HepG2 (cell line): ENCODE data around the gene ERMP1. TPM values are rescaled to one million over a fixed set of nuclear protein-coding genes. Genes with fewer than 3 reads are reported as not detected.

Experiments used
- ATAC-seq: fragments of 200-7000 bp; cut with Tn5 transposase; 3 replicates; pipeline ENCODE4 v1.9.1; 2020; ENCODE audit warnings: mild to moderate bottlenecking, moderate library complexity
- BruUV-seq: library from RNA; stranded (reverse); fragments of 400-500 nt; replicated peaks from 2 replicates; lab custom pipeline; 2021; lab: Mats Ljungman, UMichigan
- CTCF ChIA-PET: fragments of 300-600 bp; formaldehyde crosslinking; extraction: SDS; loops from one replicate; lab custom pipeline; 2021; ENCODE audit warnings: low total read pairs, inconsistent platforms, low intra/inter-chr PET ratio; lab: Yijun Ruan, JAX
- POLR2A ChIA-PET: fragments of 350-600 bp; sonication (Branson Sonifier 250); formaldehyde crosslinking; loops from one replicate; lab custom pipeline; 2020; ENCODE audit warnings: antibody characterized with exemption, inconsistent platforms; lab: Yijun Ruan, JAX
- DNase-seq: peaks from one replicate; pipeline ENCODE4 v3.0.0-alpha.2; 2015; ENCODE audit warnings: low spot score
- FAIRE-seq: peaks from 3 replicates; lab custom pipeline; 2011; peaks lifted over from hg19 to GRCh38; lab: Jason Lieb, UNC
- H2AFZ ChIP-seq: one replicate; pipeline ENCODE4 v1.6.1; 2011; ENCODE audit warnings: low read length, inconsistent platforms
- H3K27ac ChIP-seq: fragments of 300-600 bp; 3 replicates; pipeline ENCODE4 v1.8.0; 2011; ENCODE audit warnings: mixed run types, mild to moderate bottlenecking, mixed read lengths, low read length, inconsistent platforms; ENCODE audit not compliant: insufficient read depth; ENCODE audit errors: extremely low read length
- H3K27me3 ChIP-seq, 2 experiments: fragments of 200-600 bp in 1 of 2; 2 replicates in 1 of 2; 3 replicates in 1 of 2; pipeline versions ENCODE4 v1.6.0 to v1.8.0; 2011; ENCODE audit warnings: low read length in 2 of 2, mild to moderate bottlenecking in 2 of 2, moderate library complexity in 2 of 2, inconsistent platforms in 1 of 2; ENCODE audit not compliant: insufficient read depth in 2 of 2, control insufficient read depth in 1 of 2
- H3K36me3 ChIP-seq, 2 experiments: fragments of 200-600 bp in 1 of 2; replicated peaks in 1 of 2; 2 replicates in 1 of 2; 3 replicates in 1 of 2; pipeline versions ENCODE4 v1.5.1 to v1.8.0; 2011; ENCODE audit warnings: low read length in 2 of 2, inconsistent platforms in 1 of 2; ENCODE audit not compliant: insufficient read depth in 2 of 2, control insufficient read depth in 1 of 2
- H3K4me1 ChIP-seq: 2 replicates; pipeline ENCODE4 v1.5.1; 2012; ENCODE audit warnings: low read length, inconsistent platforms; ENCODE audit not compliant: insufficient read depth
- H3K4me2 ChIP-seq: 2 replicates; pipeline ENCODE4 v1.6.0; 2011; ENCODE audit warnings: low read depth, low read length, inconsistent platforms
- H3K4me3 ChIP-seq, 3 experiments: fragments of 200-600 bp in 1 of 3; sonication (generic), shearing (Covaris generic) in 1 of 3; replicated peaks in 1 of 3; 2 replicates each; pipeline ENCODE4 v1.5.1; 2011 to 2016; ENCODE audit warnings: low read length in 3 of 3, inconsistent platforms in 2 of 3, low read depth in 2 of 3, mild to moderate bottlenecking in 2 of 3, control low read depth in 1 of 3, mixed read lengths in 1 of 3; ENCODE audit not compliant: insufficient read depth in 1 of 3
- H3K79me2 ChIP-seq: one replicate; pipeline ENCODE4 v1.6.1; 2011; ENCODE audit warnings: low read length, inconsistent platforms; ENCODE audit not compliant: insufficient read depth
- H3K9ac ChIP-seq: 2 replicates; pipeline ENCODE4 v1.6.0; 2011; ENCODE audit warnings: mild to moderate bottlenecking, low read depth, low read length, inconsistent platforms; ENCODE audit not compliant: insufficient read depth
- H3K9me3 ChIP-seq: 2 replicates; pipeline ENCODE4 v1.5.1; 2012; ENCODE audit warnings: mild to moderate bottlenecking, low read length
- H4K20me1 ChIP-seq: 2 replicates; pipeline ENCODE4 v1.6.0; 2011; ENCODE audit warnings: inconsistent platforms, mild to moderate bottlenecking, low read length, moderate library complexity; ENCODE audit not compliant: insufficient read depth
- ARID3A ChIP-seq: IDR thresholded peaks from 2 replicates; pipeline ENCODE4 v1.6.1; 2012; ENCODE audit warnings: low read depth, low read length, improper control_type of control experiment
- BRCA1 ChIP-seq: sonication (generic); formaldehyde crosslinking; IDR thresholded peaks from 2 replicates; pipeline ENCODE4 v1.4.0; 2020; ENCODE audit warnings: missing genetic modification reagents
- CBX1 ChIP-seq: IDR thresholded peaks from one replicate; pipeline ENCODE4 v1.6.1; 2016; ENCODE audit warnings: antibody characterized with exemption, low read depth
- KLF15 ChIP-seq: sonication (generic); formaldehyde crosslinking; IDR thresholded peaks from 2 replicates; pipeline ENCODE4 v1.8.1; 2023; ENCODE audit warnings: borderline replicate concordance, mild to moderate bottlenecking, inconsistent platforms, missing genetic modification reagents, mixed read lengths
- THAP7 ChIP-seq: sonication (generic); formaldehyde crosslinking; IDR thresholded peaks from 2 replicates; pipeline ENCODE4 v1.8.1; 2023; ENCODE audit warnings: mild to moderate bottlenecking, missing genetic modification reagents
- ZKSCAN1 ChIP-seq: fragments of 150-350 bp; IDR thresholded peaks from 2 replicates; pipeline ENCODE4 v1.6.1; 2014; ENCODE audit warnings: low read length
- ZNF331 ChIP-seq: sonication (generic); formaldehyde crosslinking; IDR thresholded peaks from 2 replicates; pipeline ENCODE4 v1.4.0; 2020; ENCODE audit warnings: missing genetic modification reagents
- ZNF557 ChIP-seq: sonication (generic); formaldehyde crosslinking; IDR thresholded peaks from 2 replicates; pipeline ENCODE4 v1.4.0; 2020; ENCODE audit warnings: missing genetic modification reagents
- ZNF567 ChIP-seq: sonication (generic); formaldehyde crosslinking; IDR thresholded peaks from 2 replicates; pipeline ENCODE4 v1.8.1; 2023; ENCODE audit warnings: mild to moderate bottlenecking, missing genetic modification reagents, borderline replicate concordance
- ZNF609 ChIP-seq: sonication (generic); formaldehyde crosslinking; IDR thresholded peaks from 2 replicates; pipeline ENCODE4 v1.4.0; 2020; ENCODE audit warnings: mild to moderate bottlenecking, missing genetic modification reagents, borderline replicate concordance
- ZNF7 ChIP-seq: IDR thresholded peaks from 2 replicates; pipeline ENCODE4 v1.6.1; 2016; ENCODE audit warnings: missing biosample characterization, missing genetic modification reagents
- ZNF720 ChIP-seq: sonication (generic); formaldehyde crosslinking; IDR thresholded peaks from 2 replicates; pipeline ENCODE4 v1.4.0; 2020; ENCODE audit warnings: missing genetic modification reagents
- WGBS: methylation state at CpG from one replicate; pipeline ENCODE4 v1.1.6; 2017; ENCODE audit warnings: low lambda C conversion rate; 5-methylcytosine and 5-hydroxymethylcytosine counted together
- in situ Hi-C: cut with HindIII; loops from 2 replicates; pipeline ENCODE4 v1.10.0; 2017; ENCODE audit warnings: low pct_unique_long_range_greater_than_20kb; ENCODE audit not compliant: extremely low pct_ligation_motif_present
- intact Hi-C: fragments of 100-400 bp; cut with micrococcal nuclease; formaldehyde crosslinking; loops from one replicate; pipeline ENCODE4 v1.10.0; 2022; ENCODE audit not compliant: unreplicated experiment
- polyA plus RNA-seq, 8 experiments: library from polyadenylated mRNA; depleted of rRNA in 3 of 8; stranded (reverse) in 7 of 8; unstranded in 1 of 8; fragments of >200 nt; fragmentation: Illumina TruSeq in 4 of 8; extraction: Trizol in 4 of 8; gene quantifications; 2 replicates each; pipeline versions ENCODE4 v1.2.1 to v1.2.3, GENCODE V29; 2011 to 2016; ENCODE audit warnings: low read depth in 4 of 8, missing spikeins in 1 of 8, mixed read lengths in 1 of 8; ENCODE audit not compliant: insufficient read depth in 1 of 8
- total RNA-seq, 5 experiments: library from RNA; depleted of rRNA; stranded (reverse); fragments of >200 nt; fragmentation: Illumina TruSeq; extraction: Trizol; gene quantifications; 2 replicates each; pipeline ENCODE4 v1.2.3, GENCODE V29; 2016; ENCODE audit warnings: low read depth in 1 of 5
- TF ChIP-seq, protein P1 (sequence below): sonication (generic); formaldehyde crosslinking; IDR thresholded peaks from 2 replicates; pipeline ENCODE4 v1.4.0; 2020; ENCODE audit warnings: missing genetic modification reagents, borderline replicate concordance

ERMP1 gene
- total and polyA plus RNA-seq, 2 of the 13 experiments (the other 11 are each of a cell fraction or from before 2014, with no cell fraction given) = 40.9 to 65.4 TPM

- no peak for TF ChIP-seq ZNF609 (CRISPR knock-in tag)
These were observed 72.6 kb downstream of the ERMP1 start (continued) for GRCh38 chr9:5760338-5760737.

DNA sequence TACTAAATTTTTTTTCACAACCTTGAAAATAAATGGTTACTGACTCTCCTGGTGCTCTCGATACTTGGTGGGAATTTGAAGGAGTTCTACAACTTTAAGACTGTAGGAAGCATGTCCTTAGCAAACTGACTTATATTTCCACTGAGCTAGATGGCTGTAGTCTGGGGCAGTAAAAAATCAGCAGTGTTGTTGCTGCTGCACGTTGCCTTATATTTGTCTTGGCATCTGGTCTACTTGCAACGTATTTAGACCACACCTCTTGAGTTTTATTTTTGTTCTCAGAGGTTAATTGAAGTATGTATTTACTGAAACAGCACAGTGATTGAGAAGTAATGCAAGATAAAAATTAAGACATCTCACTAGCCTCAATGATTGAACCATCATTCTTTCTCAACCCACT is 76.3 kb downstream of the ERMP1 start:
- H3K27ac ChIP-seq = no peak overlapping the region
- no peak overlapping the region for H2AFZ ChIP-seq
- no peaks in the 10 kb centered on the region for H4K20me1 ChIP-seq
- H3K9ac ChIP-seq = no peak overlapping the region
- H3K4me2 ChIP-seq = no peak overlapping the region
- ChIA-PET CTCF (no interaction called here), POLR2A (no interaction called here)
- no peaks in the 10 kb centered on the region for H3K27me3 ChIP-seq
- H3K9me3 ChIP-seq = no peaks in the 10 kb centered on the region
- no peak for ATAC-seq
- no peak overlapping the region for H3K4me3 ChIP-seq
- no peak for FAIRE-seq
- DNase-seq = no peak
- 84% methylated on average over 3 of the region's 3 CpGs for WGBS
- BruUV-seq = no TSS peak
- in situ Hi-C loops = no loop called here
- H3K36me3 ChIP-seq = peaks cover 0 to 17% of the 10 kb centered on the region in 2 experiments; a peak in 3 of 5 replicates
- intact Hi-C loops = no loop called here
- no peaks in the 10 kb centered on the region for H3K79me2 ChIP-seq
- H3K4me1 ChIP-seq = no peaks in the 10 kb centered on the region
- no peak for TF ChIP-seq ZNF720
- TF ChIP-seq BRCA1 = no peak
- no peak for TF ChIP-seq ZNF557 (CRISPR knock-in tag)
- no peak for TF ChIP-seq ZNF331 (CRISPR knock-in tag)
- TF ChIP-seq KLF15 (CRISPR knock-in tag) = no peak
- TF ChIP-seq ARID3A = no peak
- no peak for TF ChIP-seq THAP7 (CRISPR knock-in tag)
- no peak for TF ChIP-seq CBX1
- TF ChIP-seq ZNF7 (CRISPR knock-in tag) = no peak
- TF ChIP-seq, protein P1, sequence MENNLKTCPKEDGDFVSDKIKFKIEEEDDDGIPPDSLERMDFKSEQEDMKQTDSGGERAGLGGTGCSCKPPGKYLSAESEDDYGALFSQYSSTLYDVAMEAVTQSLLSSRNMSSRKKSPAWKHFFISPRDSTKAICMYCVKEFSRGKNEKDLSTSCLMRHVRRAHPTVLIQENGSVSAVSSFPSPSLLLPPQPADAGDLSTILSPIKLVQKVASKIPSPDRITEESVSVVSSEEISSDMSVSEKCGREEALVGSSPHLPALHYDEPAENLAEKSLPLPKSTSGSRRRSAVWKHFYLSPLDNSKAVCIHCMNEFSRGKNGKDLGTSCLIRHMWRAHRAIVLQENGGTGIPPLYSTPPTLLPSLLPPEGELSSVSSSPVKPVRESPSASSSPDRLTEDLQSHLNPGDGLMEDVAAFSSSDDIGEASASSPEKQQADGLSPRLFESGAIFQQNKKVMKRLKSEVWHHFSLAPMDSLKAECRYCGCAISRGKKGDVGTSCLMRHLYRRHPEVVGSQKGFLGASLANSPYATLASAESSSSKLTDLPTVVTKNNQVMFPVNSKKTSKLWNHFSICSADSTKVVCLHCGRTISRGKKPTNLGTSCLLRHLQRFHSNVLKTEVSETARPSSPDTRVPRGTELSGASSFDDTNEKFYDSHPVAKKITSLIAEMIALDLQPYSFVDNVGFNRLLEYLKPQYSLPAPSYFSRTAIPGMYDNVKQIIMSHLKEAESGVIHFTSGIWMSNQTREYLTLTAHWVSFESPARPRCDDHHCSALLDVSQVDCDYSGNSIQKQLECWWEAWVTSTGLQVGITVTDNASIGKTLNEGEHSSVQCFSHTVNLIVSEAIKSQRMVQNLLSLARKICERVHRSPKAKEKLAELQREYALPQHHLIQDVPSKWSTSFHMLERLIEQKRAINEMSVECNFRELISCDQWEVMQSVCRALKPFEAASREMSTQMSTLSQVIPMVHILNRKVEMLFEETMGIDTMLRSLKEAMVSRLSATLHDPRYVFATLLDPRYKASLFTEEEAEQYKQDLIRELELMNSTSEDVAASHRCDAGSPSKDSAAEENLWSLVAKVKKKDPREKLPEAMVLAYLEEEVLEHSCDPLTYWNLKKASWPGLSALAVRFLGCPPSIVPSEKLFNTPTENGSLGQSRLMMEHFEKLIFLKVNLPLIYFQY = no peak
- TF ChIP-seq ZKSCAN1 = no peak
- TF ChIP-seq ZNF567 = no peak
